PC-9 (cell line): ENCODE data around the gene MAPKBP1.

Source experiments
- EZH2 ChIP-seq: fragments of 200-600 bp; sonication (generic); IDR thresholded peaks from 2 replicates; pipeline ENCODE4 v1.8.0; 2017; ENCODE audit warnings: antibody characterized with exemption, low read depth
- TF ChIP-seq, protein P1 (sequence below): fragments of 200-600 bp; sonication (generic); conservative IDR thresholded peaks from 2 replicates; pipeline ENCODE4 v1.6.1; 2017; ENCODE audit warnings: mixed run types, antibody characterized with exemption, mild to moderate bottlenecking, moderate library complexity

DNA sequence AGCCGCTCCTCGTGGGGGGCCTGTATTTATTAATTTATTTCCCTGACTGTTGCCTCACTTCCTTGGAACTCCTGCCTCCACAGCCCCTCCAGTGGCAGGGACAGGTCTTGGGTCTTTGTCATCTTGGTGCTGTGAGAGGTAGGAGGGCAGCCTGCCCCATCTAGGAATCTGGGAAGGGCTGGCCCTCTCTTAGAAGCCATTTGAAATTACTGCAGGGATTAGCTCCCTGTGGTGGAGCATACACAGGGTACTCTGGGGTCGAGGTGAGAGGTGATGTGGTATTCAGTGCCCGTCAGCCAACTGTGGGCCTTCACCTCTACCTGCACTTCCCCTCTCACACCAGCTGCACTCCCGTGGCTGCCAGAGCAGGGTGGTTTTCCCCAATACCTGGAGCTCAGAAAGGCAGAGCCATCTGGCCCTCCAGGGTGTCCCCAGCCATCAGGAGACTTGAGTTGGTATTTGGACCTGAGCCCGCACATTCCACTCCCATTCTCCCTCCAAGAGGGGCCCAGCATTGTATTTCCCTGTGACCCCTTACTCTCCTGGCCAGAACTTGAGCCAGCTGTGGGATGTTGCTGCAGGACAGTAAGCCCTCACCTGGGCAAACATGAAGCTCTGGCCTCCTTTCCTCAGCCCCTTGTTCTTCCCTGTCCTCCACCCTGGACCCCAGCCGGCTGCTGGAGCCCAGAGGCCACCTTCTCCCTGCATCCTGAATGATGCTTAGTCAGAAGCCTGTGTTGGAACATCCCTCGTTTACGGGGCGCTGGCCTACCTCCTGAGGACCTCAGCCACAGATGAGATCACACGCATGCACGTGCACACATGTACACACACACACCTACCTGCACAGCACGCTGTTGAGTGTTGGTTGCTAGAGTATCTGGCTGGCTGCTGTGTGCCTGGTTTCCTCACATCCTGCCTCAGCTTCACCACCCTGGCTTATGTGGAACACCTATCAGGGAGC is 51.6 kb downstream of the MAPKBP1 start:
- TF ChIP-seq, protein P1, sequence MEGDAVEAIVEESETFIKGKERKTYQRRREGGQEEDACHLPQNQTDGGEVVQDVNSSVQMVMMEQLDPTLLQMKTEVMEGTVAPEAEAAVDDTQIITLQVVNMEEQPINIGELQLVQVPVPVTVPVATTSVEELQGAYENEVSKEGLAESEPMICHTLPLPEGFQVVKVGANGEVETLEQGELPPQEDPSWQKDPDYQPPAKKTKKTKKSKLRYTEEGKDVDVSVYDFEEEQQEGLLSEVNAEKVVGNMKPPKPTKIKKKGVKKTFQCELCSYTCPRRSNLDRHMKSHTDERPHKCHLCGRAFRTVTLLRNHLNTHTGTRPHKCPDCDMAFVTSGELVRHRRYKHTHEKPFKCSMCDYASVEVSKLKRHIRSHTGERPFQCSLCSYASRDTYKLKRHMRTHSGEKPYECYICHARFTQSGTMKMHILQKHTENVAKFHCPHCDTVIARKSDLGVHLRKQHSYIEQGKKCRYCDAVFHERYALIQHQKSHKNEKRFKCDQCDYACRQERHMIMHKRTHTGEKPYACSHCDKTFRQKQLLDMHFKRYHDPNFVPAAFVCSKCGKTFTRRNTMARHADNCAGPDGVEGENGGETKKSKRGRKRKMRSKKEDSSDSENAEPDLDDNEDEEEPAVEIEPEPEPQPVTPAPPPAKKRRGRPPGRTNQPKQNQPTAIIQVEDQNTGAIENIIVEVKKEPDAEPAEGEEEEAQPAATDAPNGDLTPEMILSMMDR: no peak
- TF ChIP-seq EZH2: no peak
